Esophagus squamous epithelium (tissue), 5 donors: Measurements from ENCODE around the gene OSCP1. TPM values are rescaled to one million over a fixed set of nuclear protein-coding genes. Genes with fewer than 3 reads are reported as not detected.

ENCODE experiments used
- DNase-seq: peaks from one replicate; lab custom pipeline; 2025; lab: John Stamatoyannopoulos, UW
- H3K27ac ChIP-seq, 4 donors: fragments of 200-600 bp; sonication (generic); one replicate each; pipeline ENCODE4 v1.5.1; 2016 to 2019; ENCODE audit warnings: mild to moderate bottlenecking in 1 of 4
- H3K27me3 ChIP-seq, 4 donors: fragments of 200-600 bp; sonication (generic); 1 replicate in 3 of 4; 2 replicates in 1 of 4; pipeline versions ENCODE4 v1.5.1 to v1.6.0; 2017 to 2021; ENCODE audit warnings: antibody characterized with exemption in 1 of 4
- H3K36me3 ChIP-seq, 3 donors: fragments of 200-600 bp; sonication (generic); one replicate each; pipeline ENCODE4 v1.5.1; 2016 to 2019
- H3K4me1 ChIP-seq, 3 donors: fragments of 200-600 bp; sonication (generic); one replicate each; pipeline ENCODE4 v1.5.1; 2017 to 2019
- H3K4me3 ChIP-seq, 4 donors: fragments of 200-600 bp; sonication (generic); 1 replicate in 3 of 4; 2 replicates in 1 of 4; pipeline ENCODE4 v1.5.1; 2016 to 2019; ENCODE audit warnings: mild to moderate bottlenecking in 2 of 4, moderate library complexity in 1 of 4
- H3K9me3 ChIP-seq, 3 donors: fragments of 200-600 bp; sonication (generic); one replicate each; pipeline ENCODE4 v1.5.1; 2016 to 2019
- POLR2A ChIP-seq, 4 donors: fragments of 450-650 bp; IDR thresholded peaks; one replicate each; pipeline ENCODE4 v1.6.1; 2017; ENCODE audit warnings: antibody characterized with exemption in 4 of 4, mild to moderate bottlenecking in 4 of 4, moderate library complexity in 3 of 4
- WGBS, 2 donors: methylation state at CpG; one replicate each; pipeline ENCODE4 v1.1.5; 2018; 5-methylcytosine and 5-hydroxymethylcytosine counted together
- intact Hi-C: fragments of 100-400 bp; cut with DNase I; formaldehyde crosslinking; loops from one replicate; pipeline ENCODE4 v1.15.0; 2022
- total RNA-seq, 4 donors: library from RNA; depleted of rRNA; stranded (reverse); fragments of >200 nt; gene quantifications; one replicate each; pipeline ENCODE4 v1.1.0, GENCODE V29; 2016
- TF ChIP-seq, protein P1 (sequence below), 6 experiments: fragments of 450-650 bp in 4 of 6; fragments of 200-600 bp in 2 of 6; sonication (generic) in 2 of 6; IDR thresholded peaks; one replicate each; pipeline ENCODE4 v1.5.1; 2016 to 2019; ENCODE audit warnings: antibody characterized with exemption in 6 of 6, mild to moderate bottlenecking in 4 of 6, moderate library complexity in 4 of 6
- donor health status: DM: yes; HTN: yes; CAD: no.

Gene OSCP1
- total RNA-seq, 4 donors from 2014 or later = 2.4 to 6.8 (median 4.5) TPM

DNA sequence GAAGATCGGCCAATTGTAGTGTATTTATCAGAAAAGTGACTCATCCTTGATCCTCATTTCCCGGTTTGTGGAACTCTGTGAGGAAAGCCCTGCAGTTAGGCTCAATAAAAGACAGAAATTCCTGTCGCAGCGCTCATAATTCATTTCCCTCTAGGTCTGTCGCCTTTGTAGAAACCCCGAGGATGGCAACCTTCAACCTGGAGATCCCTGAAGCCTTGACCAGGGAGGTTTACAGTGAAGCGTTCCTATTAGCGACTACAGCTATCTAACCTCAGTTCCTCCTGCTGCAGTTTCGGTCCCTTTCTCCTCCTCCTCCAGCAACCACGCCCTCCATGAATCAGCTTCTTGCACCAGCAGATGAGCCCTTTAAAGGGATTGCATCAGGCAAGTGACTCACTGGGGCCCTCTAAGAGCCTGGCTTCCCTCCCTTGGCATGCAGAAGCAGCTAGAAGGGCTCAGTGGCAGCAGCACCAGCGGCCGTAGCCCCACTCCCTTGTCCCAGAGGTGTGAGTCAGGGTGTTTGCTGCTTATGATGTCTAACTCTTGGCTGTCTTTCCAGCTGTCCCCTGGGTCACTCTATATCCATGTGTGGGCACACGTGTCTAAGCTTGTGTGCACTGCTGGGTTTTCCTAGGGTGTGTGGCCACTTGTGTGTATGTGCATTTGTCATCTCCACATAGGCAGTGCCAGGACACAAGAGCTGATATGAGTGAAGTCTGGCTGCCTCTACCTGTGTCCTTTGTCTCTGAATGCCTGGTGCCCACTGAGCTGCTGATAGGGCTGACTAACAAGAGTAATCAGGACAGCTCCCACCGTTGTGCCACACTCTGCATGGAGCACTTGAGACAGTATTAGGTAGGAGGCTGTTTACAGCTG is 63.7 kb downstream of the OSCP1 start:
- Histone ChIP-seq H3K27ac (peak overlapping the region; percentile 97 to 100 (median 98)), H3K27me3 (no peaks in the 10 kb centered on the region), H3K36me3 (peaks cover 0 to 29% (median 0%) of the 10 kb centered on the region in 3 donors), H3K4me3 (peak overlapping the region; percentile 71 to 94 (median 86)), H3K9me3 (no peaks in the 10 kb centered on the region), H3K4me1 (peaks cover 27 to 81% (median 44%) of the 10 kb centered on the region in 3 donors)
- TF ChIP-seq, protein P1, sequence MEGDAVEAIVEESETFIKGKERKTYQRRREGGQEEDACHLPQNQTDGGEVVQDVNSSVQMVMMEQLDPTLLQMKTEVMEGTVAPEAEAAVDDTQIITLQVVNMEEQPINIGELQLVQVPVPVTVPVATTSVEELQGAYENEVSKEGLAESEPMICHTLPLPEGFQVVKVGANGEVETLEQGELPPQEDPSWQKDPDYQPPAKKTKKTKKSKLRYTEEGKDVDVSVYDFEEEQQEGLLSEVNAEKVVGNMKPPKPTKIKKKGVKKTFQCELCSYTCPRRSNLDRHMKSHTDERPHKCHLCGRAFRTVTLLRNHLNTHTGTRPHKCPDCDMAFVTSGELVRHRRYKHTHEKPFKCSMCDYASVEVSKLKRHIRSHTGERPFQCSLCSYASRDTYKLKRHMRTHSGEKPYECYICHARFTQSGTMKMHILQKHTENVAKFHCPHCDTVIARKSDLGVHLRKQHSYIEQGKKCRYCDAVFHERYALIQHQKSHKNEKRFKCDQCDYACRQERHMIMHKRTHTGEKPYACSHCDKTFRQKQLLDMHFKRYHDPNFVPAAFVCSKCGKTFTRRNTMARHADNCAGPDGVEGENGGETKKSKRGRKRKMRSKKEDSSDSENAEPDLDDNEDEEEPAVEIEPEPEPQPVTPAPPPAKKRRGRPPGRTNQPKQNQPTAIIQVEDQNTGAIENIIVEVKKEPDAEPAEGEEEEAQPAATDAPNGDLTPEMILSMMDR (IDR thresholded peaks at IDR 0.05) = no peak
- peak in 3 of 4 donors; percentile 82 to 88 (median 84) for TF ChIP-seq POLR2A (IDR thresholded peaks at IDR 0.05)
- peak; percentile 77 for DNase-seq
- 0% methylated on average over 13 of the region's 14 CpGs for WGBS, 2 donors
- intact Hi-C loops = no loop called here

DNA sequence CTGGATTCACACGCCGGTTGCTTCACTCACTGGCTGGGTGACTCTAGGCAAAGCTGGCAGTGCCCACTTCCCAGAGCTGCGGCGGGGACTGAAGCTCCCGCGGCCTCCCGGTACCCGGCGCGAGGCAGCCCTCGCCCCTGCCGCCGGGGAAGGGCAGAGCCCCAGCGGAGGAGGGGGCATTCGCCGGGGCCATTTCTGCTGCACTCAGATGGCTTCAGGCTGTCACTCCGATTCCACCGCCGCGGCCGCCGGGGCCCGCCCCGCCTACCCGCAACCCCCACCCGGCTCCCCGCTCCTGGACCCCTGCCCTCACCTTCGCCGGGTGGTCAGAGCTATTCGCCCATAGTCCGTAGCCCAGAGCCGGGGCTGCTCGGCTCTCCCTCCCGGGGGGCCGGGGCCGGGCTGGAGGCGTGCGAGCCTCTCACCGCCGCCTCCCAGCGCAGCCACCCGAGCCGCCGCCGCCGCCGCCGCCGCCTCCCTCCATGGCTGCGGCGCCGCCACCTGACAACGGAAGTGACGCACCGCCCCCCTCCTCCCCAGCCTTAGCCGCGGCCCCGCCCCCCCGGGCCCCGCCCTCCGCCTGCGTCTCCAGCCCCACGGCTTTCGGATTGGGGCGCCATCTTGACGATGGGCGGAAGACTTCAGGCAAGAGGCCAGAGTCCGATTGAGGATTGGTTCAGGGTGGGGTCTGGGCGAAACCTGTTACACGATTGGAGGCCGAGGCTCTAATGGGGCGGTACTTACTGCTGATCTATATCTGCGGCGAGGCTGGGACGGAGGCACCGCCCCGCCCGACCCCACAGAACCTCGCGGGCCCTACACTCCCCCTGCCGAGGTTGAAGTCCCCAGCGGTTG is 64.6 kb downstream of the OSCP1 start, which contains the start of gene STK40:
Gene STK40 (minus strand): TSS at position 515 of the 855 bp plus-strand sequence. CDS start 24,592 bp downstream, outside the sequence.
- 0% methylated on average over 2 to 15 of the region's 82 CpGs for WGBS, 2 donors
- Histone ChIP-seq H3K4me1 (peaks cover 27 to 83% (median 44%) of the 10 kb centered on the region in 3 donors), H3K4me3 (peak within 1 kb of the TSS; percentile 71 to 94 (median 86)), H3K27me3 (no peaks in the 10 kb centered on the region), H3K9me3 (no peaks in the 10 kb centered on the region), H3K36me3 (peaks cover 0 to 23% (median 0%) of the 10 kb centered on the region in 3 donors), H3K27ac (peak within 1 kb of the TSS; percentile 97 to 100 (median 98))
- peak; percentile 90 for DNase-seq
- TF ChIP-seq, protein P1 (IDR thresholded peaks at IDR 0.05) = no peak
- TF ChIP-seq POLR2A (IDR thresholded peaks at IDR 0.05) = peak in 3 of 4 donors; percentile 89 to 95 (median 93)
- intact Hi-C loops = no loop called here

DNA sequence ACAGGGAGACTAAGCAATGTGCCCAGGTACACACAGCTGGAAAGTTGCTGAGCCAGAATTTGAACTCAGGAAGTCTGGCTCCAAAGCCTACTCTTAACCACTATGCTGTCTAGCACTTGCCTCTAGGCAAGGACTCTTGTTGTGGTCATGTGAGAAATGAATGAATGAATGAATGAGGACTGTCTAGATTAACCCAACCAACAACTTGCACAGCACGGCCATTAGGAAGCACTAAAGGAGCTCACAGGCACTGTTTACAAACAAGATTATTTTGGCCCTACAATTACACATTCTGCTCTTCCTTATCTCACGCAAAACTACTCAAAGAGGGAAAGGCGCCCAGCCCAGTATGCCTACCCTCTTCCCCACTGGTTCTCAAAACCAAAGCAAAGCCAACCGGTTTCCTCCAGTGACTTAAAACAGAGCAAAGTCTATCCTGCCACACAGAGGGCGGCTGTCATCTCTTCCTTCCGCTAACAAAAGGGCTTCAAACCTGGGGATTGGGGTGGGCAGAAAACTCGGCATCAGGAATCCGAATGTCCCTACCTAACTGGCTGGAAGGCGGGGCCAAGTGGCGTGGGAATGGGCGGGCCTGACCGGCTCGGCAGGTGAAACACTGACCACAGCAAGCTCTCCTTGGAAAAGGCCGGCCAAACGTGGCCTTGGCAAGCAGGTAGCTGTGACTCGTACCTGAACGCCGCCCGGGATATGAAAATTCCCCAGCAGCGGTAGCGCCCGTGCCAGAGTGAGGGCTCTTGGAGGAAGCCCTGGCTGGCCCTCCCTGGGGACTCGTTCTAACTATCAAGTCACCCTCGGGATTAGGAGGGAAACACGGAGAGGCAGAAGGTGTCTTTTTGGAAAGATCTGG is 65.5 kb downstream of the OSCP1 start:
- H3K4me3 ChIP-seq = peak overlapping the region; percentile 71 to 94 (median 86)
- 0 to 3% methylated on average over 10 to 20 of the region's 25 CpGs for WGBS, 2 donors
- intact Hi-C loops = no loop called here
- H3K9me3 ChIP-seq = no peaks in the 10 kb centered on the region
- DNase-seq = no peak
- TF ChIP-seq, protein P1 (IDR thresholded peaks at IDR 0.05) = no peak
- peak in 1 of 4 donors; percentile 24 for TF ChIP-seq POLR2A (IDR thresholded peaks at IDR 0.05)
- H3K4me1 ChIP-seq = peaks cover 27 to 83% (median 44%) of the 10 kb centered on the region in 3 donors
- peak overlapping the region; percentile 97 to 100 (median 98) for H3K27ac ChIP-seq
- H3K27me3 ChIP-seq = no peaks in the 10 kb centered on the region
- H3K36me3 ChIP-seq = peaks cover 0 to 17% (median 0%) of the 10 kb centered on the region in 3 donors

DNA sequence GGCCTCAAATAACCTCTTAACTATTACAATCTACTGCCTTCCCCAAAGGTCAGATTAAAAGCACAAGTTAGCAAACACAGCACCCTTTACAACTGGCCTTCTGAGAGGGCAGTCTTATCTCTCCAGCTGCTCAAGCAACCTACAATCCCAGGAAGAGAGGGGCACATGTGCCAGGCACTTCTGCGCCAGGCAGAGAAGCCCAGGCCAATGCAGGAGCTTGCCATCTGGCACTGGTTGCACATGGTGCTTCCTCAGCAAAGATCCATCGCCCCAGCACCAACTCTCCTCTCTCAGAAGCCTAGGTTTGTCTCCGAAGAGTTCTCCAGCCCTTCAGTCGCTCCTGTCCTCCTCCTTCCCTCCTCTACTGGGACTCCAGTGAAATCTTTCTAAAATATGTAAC is 67.0 kb downstream of the OSCP1 start:
- DNase-seq = no peak
- Histone ChIP-seq H3K27me3 (no peaks in the 10 kb centered on the region), H3K36me3 (peaks cover 0 to 26% (median 0%) of the 10 kb centered on the region in 3 donors), H3K4me3 (peak overlapping the region in 1 of 4 donors; percentile 1), H3K9me3 (no peaks in the 10 kb centered on the region), H3K27ac (peak overlapping the region in 1 of 4 donors; percentile 98), H3K4me1 (peaks cover 27 to 77% (median 40%) of the 10 kb centered on the region in 3 donors)
- intact Hi-C loops = no loop called here
- WGBS, 2 donors = 67 to 93% methylated on average over 3 to 4 of the region's 4 CpGs
- TF ChIP-seq POLR2A (IDR thresholded peaks at IDR 0.05) = no peak
- TF ChIP-seq, protein P1 (IDR thresholded peaks at IDR 0.05) = no peak
